HEK293T (cell line): Measurements from ENCODE around the gene SP1.
"Not testable (repeated sequence)": the region's sequence is repeated elsewhere in the genome, so short reads cannot be mapped to it uniquely, and the experiment has no call there.

ENCODE experiments used
- BHLHE40 ChIP-seq: fragments of 450-650 bp; IDR thresholded peaks from 2 replicates; pipeline ENCODE4 v1.6.1; 2016; ENCODE audit warnings: mild to moderate bottlenecking, moderate library complexity, borderline replicate concordance
- FOXK2 ChIP-seq: fragments of 450-650 bp; IDR thresholded peaks from 2 replicates; pipeline ENCODE4 v1.6.1; 2016; ENCODE audit warnings: mild to moderate bottlenecking
- FOXM1 ChIP-seq: fragments of 450-650 bp; IDR thresholded peaks from 2 replicates; pipeline ENCODE4 v1.6.1; 2017; ENCODE audit warnings: mild to moderate bottlenecking, borderline replicate concordance
- NFRKB ChIP-seq: fragments of 450-650 bp; IDR thresholded peaks from 2 replicates; pipeline ENCODE4 v1.6.1; 2016; ENCODE audit warnings: mild to moderate bottlenecking, moderate library complexity
- PKNOX1 ChIP-seq: fragments of 450-650 bp; IDR thresholded peaks from 2 replicates; pipeline ENCODE4 v1.6.1; 2016
- TARDBP ChIP-seq: fragments of 450-650 bp; IDR thresholded peaks from 2 replicates; pipeline ENCODE4 v1.6.1; 2016
- ZNF384 ChIP-seq: fragments of 450-650 bp; IDR thresholded peaks from 2 replicates; pipeline ENCODE4 v1.6.1; 2016

GRCh38 chr12:53332339-53332738 is 47.6 kb upstream of the SP1 start:
- TF ChIP-seq ZNF384, BHLHE40, TARDBP, PKNOX1, FOXM1, NFRKB, FOXK2: not testable (repeated sequence)
